HG03469 (cell line): ENCODE data around the gene SSBP3.

Experiments
- ATAC-seq: cut with Tn5 transposase; IDR thresholded peaks from one replicate; pipeline ENCODE4 v1.9.1; 2021; ENCODE audit warnings: mild to moderate bottlenecking, moderate library complexity, moderate number of reproducible peaks; ENCODE audit not compliant: unreplicated experiment

SSBP3 gene

GRCh38 chr1:54335011-54335754 lies 71.0 kb downstream of the SSBP3 start:
- ATAC-seq: no peak

- no peak for ATAC-seq
Observed at GRCh38 chr1:54332781-54333585, 73.2 kb downstream of the SSBP3 start.

- ATAC-seq: no peak
Observed at GRCh38 chr1:54331843-54332463, 74.2 kb downstream of the SSBP3 start.

GRCh38 chr1:54331091-54331772 lies 75.0 kb downstream of the SSBP3 start:
- ATAC-seq: no peak

- no peak for ATAC-seq
Observed at GRCh38 chr1:54329312-54330003, 76.7 kb downstream of the SSBP3 start.

- ATAC-seq: no peak
Observed at GRCh38 chr1:54328066-54328636, 78.0 kb downstream of the SSBP3 start.

GRCh38 chr1:54327386-54328065 lies 78.7 kb downstream of the SSBP3 start:
- no peak for ATAC-seq

GRCh38 chr1:54326543-54327385 lies 79.4 kb downstream of the SSBP3 start:
- no peak for ATAC-seq

GRCh38 chr1:54325703-54326461 lies 80.3 kb downstream of the SSBP3 start:
- no peak for ATAC-seq

GRCh38 chr1:54325284-54325683 lies 80.9 kb downstream of the SSBP3 start:
- no peak for ATAC-seq

- no peak for ATAC-seq
Observed at GRCh38 chr1:54324251-54325140, 81.7 kb downstream of the SSBP3 start.

GRCh38 chr1:54323921-54324250 lies 82.3 kb downstream of the SSBP3 start:
- no peak for ATAC-seq

- ATAC-seq: no peak
Observed at GRCh38 chr1:54323324-54323739, 82.9 kb downstream of the SSBP3 start.

- ATAC-seq: no peak
Observed at GRCh38 chr1:54318246-54318814, 87.9 kb downstream of the SSBP3 start.

GRCh38 chr1:54317084-54317483 lies 89.1 kb downstream of the SSBP3 start:
- ATAC-seq: no peak

GRCh38 chr1:54315099-54315498 lies 91.1 kb downstream of the SSBP3 start:
- no peak for ATAC-seq

GRCh38 chr1:54314696-54315095 lies 91.5 kb downstream of the SSBP3 start:
- ATAC-seq: no peak
